BLaER1 (cell line): ENCODE measurements around the gene UNC80.

Source experiments
- H3K27ac ChIP-seq: shearing (Covaris generic); formaldehyde crosslinking; 2 replicates; pipeline ENCODE4 v1.8.1; 2022
- H3K27me3 ChIP-seq: shearing (Covaris generic); formaldehyde crosslinking; 2 replicates; pipeline ENCODE4 v1.8.1; 2022
- H3K36me3 ChIP-seq: shearing (Covaris generic); formaldehyde crosslinking; 2 replicates; pipeline ENCODE4 v1.8.1; 2022
- H3K4me1 ChIP-seq: shearing (Covaris generic); formaldehyde crosslinking; 2 replicates; pipeline ENCODE4 v1.8.1; 2022
- H3K4me2 ChIP-seq: shearing (Covaris generic); formaldehyde crosslinking; 2 replicates; pipeline ENCODE4 v1.8.1; 2022
- H3K4me3 ChIP-seq: shearing (Covaris generic); formaldehyde crosslinking; 2 replicates; pipeline ENCODE4 v1.8.1; 2022
- H3K9ac ChIP-seq: shearing (Covaris generic); formaldehyde crosslinking; 2 replicates; pipeline ENCODE4 v1.8.1; 2022
- H3K9me3 ChIP-seq: shearing (Covaris generic); formaldehyde crosslinking; 2 replicates; pipeline ENCODE4 v1.8.1; 2022
- H4K20me1 ChIP-seq: shearing (Covaris generic); formaldehyde crosslinking; 2 replicates; pipeline ENCODE4 v1.8.1; 2022
- Cebpa-rat ChIP-seq: shearing (Covaris generic); IDR thresholded peaks from 2 replicates; pipeline ENCODE4 v1.8.1; 2022

Gene UNC80

DNA sequence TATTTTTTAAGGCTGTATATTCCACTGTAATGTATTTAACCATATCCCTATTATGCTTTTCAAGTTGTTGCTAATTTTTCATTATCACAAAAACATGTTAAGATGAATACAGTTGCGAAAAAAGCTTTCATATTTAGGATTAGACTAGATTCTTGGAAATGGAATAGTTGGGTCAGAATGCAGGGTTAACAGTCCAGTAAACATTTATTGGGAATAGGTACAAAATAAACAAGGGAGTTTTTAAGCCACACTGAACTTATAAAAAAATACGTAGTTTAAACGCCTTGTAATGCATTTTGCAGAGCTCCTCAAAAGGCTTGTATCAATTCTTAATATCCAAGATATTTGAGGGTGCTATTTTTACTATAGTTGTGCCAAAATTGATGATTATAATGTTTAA lies 266.4 kb downstream of the UNC80 start:
- Histone ChIP-seq H3K4me1 (no peaks in the 10 kb centered on the region), H3K36me3 (peaks cover 22% of the 10 kb centered on the region), H3K4me3 (no peak overlapping the region), H3K9ac (no peak overlapping the region), H3K27ac (no peak overlapping the region), H4K20me1 (no peaks in the 10 kb centered on the region), H3K9me3 (no peaks in the 10 kb centered on the region), H3K4me2 (no peak overlapping the region), H3K27me3 (no peaks in the 10 kb centered on the region)
- TF ChIP-seq Cebpa-rat, result no peak

DNA sequence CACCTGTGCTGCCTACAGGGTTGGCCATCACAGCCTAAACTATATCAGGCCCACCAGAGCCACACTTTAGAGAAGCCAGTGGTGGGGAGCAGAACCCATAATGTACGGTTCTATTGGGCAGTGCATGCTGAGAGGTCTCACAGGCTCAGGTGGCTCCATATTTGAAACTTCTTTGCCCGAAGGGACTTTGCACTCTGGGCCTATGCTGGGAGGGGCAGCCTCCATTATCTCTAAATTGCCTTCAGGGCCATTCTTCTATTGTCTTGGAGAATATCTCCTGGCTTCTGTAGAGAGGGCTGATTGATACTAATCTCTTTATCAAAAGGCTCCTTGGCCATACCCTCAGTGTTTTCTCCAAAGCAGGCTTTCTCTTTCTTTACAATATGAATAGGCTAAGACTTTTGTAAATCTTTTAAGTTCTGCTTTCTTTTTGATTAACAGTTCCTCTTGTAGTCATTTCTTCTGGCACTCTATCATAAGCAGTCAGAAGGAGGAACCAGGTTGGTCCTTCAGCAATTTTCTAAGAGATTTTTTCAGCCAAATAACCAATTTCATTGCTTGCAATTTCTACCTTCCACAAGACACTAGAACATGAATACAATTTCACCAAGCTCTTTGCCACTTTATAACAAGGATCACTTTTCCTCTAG lies 275.3 kb downstream of the UNC80 start:
- TF ChIP-seq Cebpa-rat, result no peak
- no peaks in the 10 kb centered on the region for H4K20me1 ChIP-seq
- no peak overlapping the region for H3K4me3 ChIP-seq
- H3K27ac ChIP-seq, result no peak overlapping the region
- no peak overlapping the region for H3K4me2 ChIP-seq
- peaks cover 19% of the 10 kb centered on the region for H3K9me3 ChIP-seq
- H3K9ac ChIP-seq, result no peak overlapping the region
- no peaks in the 10 kb centered on the region for H3K27me3 ChIP-seq
- no peaks in the 10 kb centered on the region for H3K4me1 ChIP-seq
- H3K36me3 ChIP-seq, result peaks cover 30% of the 10 kb centered on the region
